Endothelial cell of umbilical vein (primary cell): ENCODE measurements around the gene POLR1H. TPM values are rescaled to one million over a fixed set of nuclear protein-coding genes. Genes with fewer than 3 reads are reported as not detected.

Source experiments
- BruUV-seq: library from RNA; stranded (reverse); fragments of 400-500 nt; replicated peaks from 2 replicates; lab custom pipeline; 2021; lab: Mats Ljungman, UMichigan
- CTCF ChIA-PET: fragments of 300-600, 350-600 bp; sonication (Branson Sonifier 250); formaldehyde crosslinking; loops from one replicate; lab custom pipeline; 2021; ENCODE audit warnings: antibody characterized with exemption, inconsistent platforms; lab: Charles Lee
- POLR2A ChIA-PET: fragments of 300-600, 350-600 bp; sonication (Branson Sonifier 250); formaldehyde crosslinking; loops from one replicate; lab custom pipeline; 2021; ENCODE audit warnings: antibody characterized with exemption, inconsistent platforms; lab: Charles Lee
- DNase-seq: peaks from one replicate; pipeline ENCODE4 v3.0.0-alpha.2; 2011; ENCODE audit warnings: low read depth, low spot score
- FAIRE-seq: peaks from 2 replicates; lab custom pipeline; 2011; peaks lifted over from hg19 to GRCh38; lab: Jason Lieb, UNC
- H2AFZ ChIP-seq: 2 replicates; pipeline ENCODE4 v1.6.0; 2012; ENCODE audit warnings: low read depth, low read length, control low read depth, inconsistent platforms
- H3K27ac ChIP-seq: 2 replicates; pipeline ENCODE4 v1.5.1; 2011; ENCODE audit warnings: low read depth, mild to moderate bottlenecking, control low read depth, low read length, moderate library complexity; ENCODE audit not compliant: insufficient read depth
- H3K27me3 ChIP-seq, 2 experiments: 2 replicates each; pipeline versions ENCODE4 v1.6.0 to v1.6.1; 2011; ENCODE audit warnings: low read length in 2 of 2, mixed read lengths in 1 of 2; ENCODE audit not compliant: control insufficient read depth in 2 of 2, insufficient read depth in 2 of 2
- H3K36me3 ChIP-seq, 2 experiments: 2 replicates in 1 of 2; 3 replicates in 1 of 2; pipeline ENCODE4 v1.5.1; 2011; ENCODE audit warnings: low read length in 2 of 2, mild to moderate bottlenecking in 1 of 2, moderate library complexity in 1 of 2; ENCODE audit not compliant: control insufficient read depth in 2 of 2, insufficient read depth in 2 of 2; ENCODE audit errors: extremely low read depth in 1 of 2
- H3K4me1 ChIP-seq: 3 replicates; pipeline ENCODE4 v1.5.1; 2011; ENCODE audit warnings: mild to moderate bottlenecking, low read length; ENCODE audit not compliant: control insufficient read depth, insufficient read depth; ENCODE audit errors: extremely low read depth
- H3K4me2 ChIP-seq: 2 replicates; pipeline ENCODE4 v1.6.1; 2011; ENCODE audit warnings: low read length, control low read depth, mixed read lengths; ENCODE audit not compliant: insufficient read depth
- H3K4me3 ChIP-seq, 3 experiments: fragments of 200-600 bp in 1 of 3; sonication (generic), shearing (Covaris generic) in 1 of 3; replicated peaks in 1 of 3; 2 replicates each; pipeline ENCODE4 v1.5.1; 2011 to 2016; ENCODE audit warnings: control low read depth in 3 of 3, low read length in 3 of 3, mild to moderate bottlenecking in 2 of 3, inconsistent platforms in 1 of 3, low read depth in 1 of 3, moderate library complexity in 1 of 3; ENCODE audit not compliant: insufficient read depth in 1 of 3
- H3K79me2 ChIP-seq: 2 replicates; pipeline ENCODE4 v1.6.0; 2012; ENCODE audit warnings: low read length, inconsistent platforms; ENCODE audit not compliant: control insufficient read depth, insufficient read depth
- H3K9ac ChIP-seq: replicated peaks from 2 replicates; pipeline ENCODE3; 2011; ENCODE audit warnings: low read length, control low read depth; ENCODE audit not compliant: insufficient read depth; ENCODE audit errors: extremely low read depth
- H3K9me1 ChIP-seq: replicated peaks from 3 replicates; pipeline ENCODE4 v1.6.0; 2011; ENCODE audit warnings: mild to moderate bottlenecking, low read length; ENCODE audit not compliant: control insufficient read depth, insufficient read depth; ENCODE audit errors: extremely low read depth
- H3K9me3 ChIP-seq: replicated peaks from 2 replicates; pipeline ENCODE4 v1.5.1; 2012; ENCODE audit warnings: low read length, inconsistent platforms; ENCODE audit not compliant: control insufficient read depth, insufficient read depth
- H4K20me1 ChIP-seq: replicated peaks from 2 replicates; pipeline ENCODE3; 2011; ENCODE audit warnings: mild to moderate bottlenecking, low read length; ENCODE audit not compliant: control insufficient read depth, insufficient read depth; ENCODE audit errors: extremely low read depth
- CTCF ChIP-seq, 2 donors: IDR thresholded peaks; 1 replicate in 1 of 2; 2 replicates in 1 of 2; pipeline ENCODE4 v1.5.1; 2011; ENCODE audit warnings: low read length in 2 of 2, mild to moderate bottlenecking in 2 of 2, moderate library complexity in 2 of 2, control low read depth in 1 of 2, inconsistent platforms in 1 of 2, low read depth in 1 of 2; ENCODE audit not compliant: insufficient read depth in 1 of 2; ENCODE audit errors: extremely low read depth in 1 of 2
- EZH2 ChIP-seq: IDR thresholded peaks from 2 replicates; pipeline ENCODE4 v1.6.1; 2012; ENCODE audit warnings: borderline replicate concordance, low read depth, mild to moderate bottlenecking, moderate library complexity, low read length, inconsistent platforms; ENCODE audit not compliant: severe bottlenecking
- FOS ChIP-seq: IDR thresholded peaks from 2 replicates; pipeline ENCODE4 v1.6.1; 2011; ENCODE audit warnings: mild to moderate bottlenecking, low read length, moderate library complexity, borderline replicate concordance; ENCODE audit not compliant: insufficient read depth
- GATA2 ChIP-seq: IDR thresholded peaks from 2 replicates; pipeline ENCODE4 v1.7.0; 2011; ENCODE audit warnings: low read depth, mild to moderate bottlenecking, moderate library complexity, mixed read lengths, low read length; ENCODE audit not compliant: insufficient read length, insufficient read depth
- JUN ChIP-seq: IDR thresholded peaks from 2 replicates; pipeline ENCODE4 v1.6.1; 2011; ENCODE audit warnings: borderline replicate concordance, low read depth; ENCODE audit not compliant: insufficient read length, insufficient read depth
- MAX ChIP-seq: IDR thresholded peaks from 2 replicates; pipeline ENCODE4 v1.6.1; 2011; ENCODE audit not compliant: insufficient read depth, insufficient read length
- MYC ChIP-seq: IDR thresholded peaks from one replicate; pipeline ENCODE4 v1.6.1; 2011; ENCODE audit warnings: mild to moderate bottlenecking, low read depth, low read length
- POLR2A ChIP-seq: IDR thresholded peaks from 2 replicates; pipeline ENCODE4 v1.6.1; 2012; ENCODE audit warnings: low read depth, mild to moderate bottlenecking, control low read depth, low read length
- POLR2AphosphoS5 ChIP-seq: IDR thresholded peaks from 2 replicates; pipeline ENCODE4 v1.6.1; 2012; ENCODE audit warnings: low read depth, mild to moderate bottlenecking, control low read depth, low read length, moderate library complexity; ENCODE audit not compliant: insufficient read depth
- dilution Hi-C: fragments of 300-500 bp; cut with MboI; formaldehyde crosslinking; loops from one replicate; pipeline ENCODE4 v1.15.0; 2019; ENCODE audit warnings: low sequenced_read_pairs; ENCODE audit not compliant: extremely low pct_ligation_motif_present
- intact Hi-C: fragments of 100-400 bp; cut with micrococcal nuclease; formaldehyde crosslinking; loops from one replicate; pipeline ENCODE4 v1.10.0; 2022
- polyA plus RNA-seq, 4 experiments: library from polyadenylated mRNA; depleted of rRNA in 3 of 4; stranded (reverse) in 3 of 4; unstranded in 1 of 4; fragments of >200 nt; gene quantifications; 2 replicates each; pipeline versions ENCODE4 v1.2.1 to v1.2.3, GENCODE V29; 2011 to 2012; ENCODE audit warnings: missing spikeins in 1 of 4
- total RNA-seq: library from RNA; stranded (reverse); gene quantifications from 2 replicates; pipeline ENCODE4 v1.2.3, GENCODE V29; 2021

The POLR1H gene
- total and polyA plus RNA-seq, 2 donors (not counting 3 experiments of a cell fraction or from before 2014, with no cell fraction given): 32.5 to 65.3 TPM

- intact Hi-C loops: no loop called here
- Histone ChIP-seq H3K9ac (no peak overlapping the region), H3K9me3 (no peaks in the 10 kb centered on the region), H3K4me3 (no peak overlapping the region), H3K9me1 (no peaks in the 10 kb centered on the region), H4K20me1 (no peaks in the 10 kb centered on the region), H3K27me3 (no peaks in the 10 kb centered on the region), H3K36me3 (no peaks in the 10 kb centered on the region), H3K4me1 (no peaks in the 10 kb centered on the region), H3K4me2 (no peak overlapping the region), H2AFZ (no peak overlapping the region), H3K79me2 (no peaks in the 10 kb centered on the region), H3K27ac (no peak overlapping the region)
- no TSS peak for BruUV-seq
- TF ChIP-seq MYC (no peak), GATA2 (no peak), FOS (no peak), MAX (no peak), EZH2 (no peak), JUN (no peak), CTCF (IDR thresholded peaks at IDR 0.05; ENCODE audit: extremely low read depth in 1 of 2, insufficient read depth in 1 of 2, low read depth in 1 of 2, low read length in 2 of 2) (no peak), POLR2AphosphoS5 (no peak), POLR2A (no peak)
- dilution Hi-C loops: no loop called here
- FAIRE-seq (no peak), DNase-seq (no peak)
- POLR2A ChIA-PET: no interaction called here
- CTCF ChIA-PET: no interaction called here
Measured at GRCh38 chr6:30041821-30042220, 19.2 kb upstream of the POLR1H start.
